ENCODE results near the gene B4GALT2.

DNA sequence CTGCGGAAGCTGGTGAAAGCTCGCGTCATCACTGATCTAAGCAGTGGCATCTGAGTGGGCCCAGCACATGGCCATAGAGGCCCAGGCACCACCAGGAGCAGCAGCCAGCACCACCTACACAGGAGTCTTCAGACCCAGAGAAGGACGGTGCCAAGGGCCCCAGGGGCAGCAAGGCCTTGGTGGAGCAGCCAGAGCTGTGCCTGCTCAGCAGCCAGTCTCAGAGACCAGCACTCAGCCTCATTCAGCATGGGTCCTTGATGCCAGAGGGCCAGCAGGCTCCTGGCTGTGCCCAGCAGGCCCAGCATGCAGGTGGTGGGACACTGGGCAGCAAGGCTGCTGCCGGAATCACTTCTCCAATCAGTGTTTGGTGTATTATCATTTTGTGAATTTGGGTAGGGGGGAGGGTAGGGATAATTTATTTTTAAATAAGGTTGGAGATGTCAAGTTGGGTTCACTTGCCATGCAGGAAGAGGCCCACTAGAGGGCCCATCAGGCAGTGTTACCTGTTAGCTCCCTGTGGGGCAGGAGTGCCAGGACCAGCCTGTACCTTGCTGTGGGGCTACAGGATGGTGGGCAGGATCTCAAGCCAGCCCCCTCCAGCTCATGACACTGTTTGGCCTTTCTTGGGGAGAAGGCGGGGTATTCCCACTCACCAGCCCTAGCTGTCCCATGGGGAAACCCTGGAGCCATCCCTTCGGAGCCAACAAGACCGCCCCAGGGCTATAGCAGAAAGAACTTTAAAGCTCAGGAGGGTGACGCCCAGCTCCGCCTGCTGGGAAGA is 48.7 kb upstream of the B4GALT2 start:
- TF ChIP-seq, protein P1, sequence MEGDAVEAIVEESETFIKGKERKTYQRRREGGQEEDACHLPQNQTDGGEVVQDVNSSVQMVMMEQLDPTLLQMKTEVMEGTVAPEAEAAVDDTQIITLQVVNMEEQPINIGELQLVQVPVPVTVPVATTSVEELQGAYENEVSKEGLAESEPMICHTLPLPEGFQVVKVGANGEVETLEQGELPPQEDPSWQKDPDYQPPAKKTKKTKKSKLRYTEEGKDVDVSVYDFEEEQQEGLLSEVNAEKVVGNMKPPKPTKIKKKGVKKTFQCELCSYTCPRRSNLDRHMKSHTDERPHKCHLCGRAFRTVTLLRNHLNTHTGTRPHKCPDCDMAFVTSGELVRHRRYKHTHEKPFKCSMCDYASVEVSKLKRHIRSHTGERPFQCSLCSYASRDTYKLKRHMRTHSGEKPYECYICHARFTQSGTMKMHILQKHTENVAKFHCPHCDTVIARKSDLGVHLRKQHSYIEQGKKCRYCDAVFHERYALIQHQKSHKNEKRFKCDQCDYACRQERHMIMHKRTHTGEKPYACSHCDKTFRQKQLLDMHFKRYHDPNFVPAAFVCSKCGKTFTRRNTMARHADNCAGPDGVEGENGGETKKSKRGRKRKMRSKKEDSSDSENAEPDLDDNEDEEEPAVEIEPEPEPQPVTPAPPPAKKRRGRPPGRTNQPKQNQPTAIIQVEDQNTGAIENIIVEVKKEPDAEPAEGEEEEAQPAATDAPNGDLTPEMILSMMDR (IDR thresholded peaks at IDR 0.05) = peak in 1 of 3 experiments; percentile 22
- TF ChIP-seq POLR2A (IDR thresholded peaks at IDR 0.05) = no peak

All from testis (tissue), 2 donors.